DOHH2 (cell line): ENCODE measurements around the gene TCERG1L.

Experiments used
- EZH2phosphoT487 ChIP-seq: fragments of 200-600 bp; sonication (generic); IDR thresholded peaks from 2 replicates; pipeline ENCODE4 v1.6.1; 2017; ENCODE audit warnings: borderline replicate concordance, mild to moderate bottlenecking, antibody characterized with exemption, low read length, moderate library complexity, mixed read lengths
- TF ChIP-seq, protein P1 (sequence below): fragments of 200-600 bp; sonication (generic); IDR thresholded peaks from one replicate; pipeline ENCODE4 v1.5.1; 2014; ENCODE audit warnings: antibody characterized with exemption, mild to moderate bottlenecking, low read depth, low read length; ENCODE audit not compliant: poor library complexity, severe bottlenecking

DNA sequence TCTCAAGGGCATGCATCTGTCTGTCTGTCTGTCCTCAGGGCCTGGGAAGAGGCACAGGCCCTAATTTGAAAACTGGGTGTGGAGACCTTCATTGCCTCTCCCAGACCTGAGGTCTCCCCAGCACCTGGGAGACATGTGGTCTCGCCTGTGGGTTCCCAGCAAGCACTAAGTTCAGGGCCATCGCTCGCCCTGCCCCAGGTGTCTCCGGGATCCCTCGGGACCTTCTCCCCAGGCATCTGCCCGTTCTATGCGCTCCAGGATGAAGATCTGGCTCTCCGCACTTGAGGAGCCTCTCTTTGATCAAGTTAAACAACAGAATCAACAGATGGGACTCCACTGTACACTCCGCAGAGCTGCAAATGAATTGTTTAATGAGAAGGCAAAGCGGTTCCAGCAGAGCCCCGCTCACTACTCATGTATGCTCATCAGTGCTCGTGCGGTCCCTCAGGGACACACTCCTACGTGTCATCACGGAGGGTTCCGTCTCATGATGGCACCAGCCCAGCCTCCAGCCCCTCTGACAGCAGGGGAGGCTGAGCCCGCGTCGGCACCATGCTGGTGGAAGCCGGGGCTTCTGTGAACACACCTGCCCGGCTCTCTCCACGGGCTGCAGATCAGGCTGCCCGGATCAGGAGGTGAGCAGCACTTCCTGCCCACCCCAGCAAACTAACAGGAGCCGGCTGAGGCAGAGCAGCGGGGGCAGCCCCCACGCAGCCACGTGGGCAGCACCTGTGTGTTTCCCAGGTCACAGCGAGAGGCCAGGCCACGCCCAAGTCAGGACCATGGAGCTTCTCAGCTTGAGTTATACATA lies 132.8 kb downstream of the TCERG1L start:
- TF ChIP-seq, protein P1, sequence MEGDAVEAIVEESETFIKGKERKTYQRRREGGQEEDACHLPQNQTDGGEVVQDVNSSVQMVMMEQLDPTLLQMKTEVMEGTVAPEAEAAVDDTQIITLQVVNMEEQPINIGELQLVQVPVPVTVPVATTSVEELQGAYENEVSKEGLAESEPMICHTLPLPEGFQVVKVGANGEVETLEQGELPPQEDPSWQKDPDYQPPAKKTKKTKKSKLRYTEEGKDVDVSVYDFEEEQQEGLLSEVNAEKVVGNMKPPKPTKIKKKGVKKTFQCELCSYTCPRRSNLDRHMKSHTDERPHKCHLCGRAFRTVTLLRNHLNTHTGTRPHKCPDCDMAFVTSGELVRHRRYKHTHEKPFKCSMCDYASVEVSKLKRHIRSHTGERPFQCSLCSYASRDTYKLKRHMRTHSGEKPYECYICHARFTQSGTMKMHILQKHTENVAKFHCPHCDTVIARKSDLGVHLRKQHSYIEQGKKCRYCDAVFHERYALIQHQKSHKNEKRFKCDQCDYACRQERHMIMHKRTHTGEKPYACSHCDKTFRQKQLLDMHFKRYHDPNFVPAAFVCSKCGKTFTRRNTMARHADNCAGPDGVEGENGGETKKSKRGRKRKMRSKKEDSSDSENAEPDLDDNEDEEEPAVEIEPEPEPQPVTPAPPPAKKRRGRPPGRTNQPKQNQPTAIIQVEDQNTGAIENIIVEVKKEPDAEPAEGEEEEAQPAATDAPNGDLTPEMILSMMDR, result no peak
- no peak for TF ChIP-seq EZH2phosphoT487
